Activated naive CD8-positive, alpha-beta T cell treated with anti-CD3 and anti-CD28 coated beads, Interleukin-2, amount 50 U/mL, for 24 hours (primary cell): ENCODE results near the gene WNT7B.
A peak's percentile ranks its signal among the peaks of the same experiment; 100 is the strongest.

Experiments
- ATAC-seq: fragments of 150-1000 bp; cut with Tn5 transposase; one replicate; pipeline ENCODE4 v1.10.0; 2021
- DNase-seq: peaks from one replicate; pipeline ENCODE4 v3.0.0; 2021
- H3K27ac Mint-ChIP-seq: one replicate; pipeline ENCODE4 v1.8.0; 2021; ENCODE audit warnings: mild to moderate bottlenecking, mixed read lengths
- H3K27me3 Mint-ChIP-seq: one replicate; pipeline ENCODE4 v1.8.0; 2021; ENCODE audit warnings: mixed read lengths
- H3K36me3 Mint-ChIP-seq: one replicate; pipeline ENCODE4 v1.8.0; 2021; ENCODE audit warnings: low read depth, mixed read lengths
- H3K4me1 Mint-ChIP-seq: one replicate; pipeline ENCODE4 v1.8.0; 2021; ENCODE audit warnings: mixed read lengths
- H3K4me3 Mint-ChIP-seq: one replicate; pipeline ENCODE4 v1.8.0; 2021; ENCODE audit warnings: mild to moderate bottlenecking, moderate library complexity, mixed read lengths
- H3K9me3 Mint-ChIP-seq: one replicate; pipeline ENCODE4 v1.8.0; 2021; ENCODE audit warnings: mixed read lengths

WNT7B gene

GRCh38 chr22:45972889-45973253 lies 4.1 kb downstream of the WNT7B start:
- ATAC-seq (no peak), DNase-seq (no peak)
- Mint-ChIP-seq H3K4me1 (peaks cover 9% of the 10 kb centered on the region), H3K9me3 (no peaks in the 10 kb centered on the region), H3K4me3 (no peak overlapping the region), H3K36me3 (no peaks in the 10 kb centered on the region), H3K27me3 (peaks cover 57% of the 10 kb centered on the region), H3K27ac (no peak overlapping the region)

DNA sequence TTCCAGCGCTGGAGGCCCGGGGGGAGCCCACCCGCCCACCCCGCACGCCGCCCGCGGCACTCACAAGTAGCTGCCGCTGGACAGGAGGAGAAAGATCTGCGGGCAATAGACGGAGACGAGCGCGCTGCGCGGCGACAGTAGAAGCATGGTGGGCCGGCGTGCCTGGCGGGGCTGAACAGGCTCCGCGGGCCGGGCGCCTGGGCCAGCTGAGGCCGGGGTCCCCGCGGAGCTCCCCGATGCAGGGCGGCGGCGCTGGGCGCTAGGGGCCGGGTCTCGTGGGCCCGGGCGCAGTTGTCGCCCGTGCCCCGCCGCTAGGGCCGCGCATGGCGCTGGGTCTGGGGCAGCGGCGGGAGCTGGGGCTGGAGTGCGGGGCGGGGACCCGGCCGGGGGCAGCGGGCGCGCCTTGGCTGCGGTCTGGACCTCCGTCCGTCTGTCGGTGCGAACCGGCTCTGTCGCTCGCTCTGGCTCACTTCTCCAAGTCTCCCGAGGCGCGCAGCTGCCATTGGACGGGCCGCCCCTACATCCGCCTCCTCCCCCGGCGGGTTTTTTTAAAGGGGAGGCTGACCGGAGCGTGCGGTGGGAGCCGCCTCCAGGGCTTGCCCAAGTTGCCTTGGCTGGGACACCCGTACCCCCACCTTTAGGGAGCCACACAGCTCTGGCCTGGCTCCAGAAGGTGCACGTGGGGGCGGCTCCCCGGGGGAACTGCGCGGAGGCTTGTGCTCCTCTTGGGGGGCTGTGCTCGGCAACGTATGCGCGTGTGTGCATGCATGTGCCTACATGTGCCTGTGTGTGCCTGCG lies 4.7 kb downstream of the WNT7B start:
- Mint-ChIP-seq H3K9me3 (no peaks in the 10 kb centered on the region), H3K27ac (no peak overlapping the region), H3K36me3 (no peaks in the 10 kb centered on the region), H3K4me1 (peaks cover 3% of the 10 kb centered on the region), H3K27me3 (peaks cover 51% of the 10 kb centered on the region), H3K4me3 (no peak overlapping the region)
- ATAC-seq (no peak), DNase-seq (no peak)

DNA sequence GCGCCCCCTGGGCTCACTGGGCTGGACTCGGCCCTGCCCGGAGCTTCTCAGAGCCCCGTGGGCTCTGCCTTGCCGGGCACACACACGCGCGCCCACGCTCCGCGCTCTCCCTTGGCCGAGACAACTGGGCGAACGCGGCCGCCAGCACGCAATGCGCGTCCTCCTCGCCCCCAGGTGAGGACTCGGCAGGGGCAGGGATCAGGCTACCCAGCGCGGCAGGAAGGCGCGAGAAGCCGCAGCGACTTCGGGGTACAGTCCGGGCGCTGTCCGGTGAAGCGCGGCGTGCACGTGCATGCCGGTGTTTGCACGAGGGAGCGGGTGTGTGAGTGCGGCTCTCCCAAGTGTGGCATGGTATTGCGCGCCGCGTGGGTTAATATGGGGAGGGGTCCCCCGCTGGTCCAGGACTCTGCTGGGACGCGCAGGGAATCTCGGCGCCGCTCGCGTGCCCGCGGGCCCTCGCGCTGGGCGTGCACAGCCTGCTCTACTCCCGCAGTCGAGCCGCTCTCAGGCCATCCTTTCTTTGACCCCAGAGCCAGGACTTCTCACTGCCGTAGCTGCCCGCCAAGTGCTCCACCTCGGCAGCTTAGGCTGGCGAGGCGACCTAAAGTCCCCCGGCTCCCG lies 5.4 kb downstream of the WNT7B start:
- ATAC-seq, result no peak
- Mint-ChIP-seq H3K27ac (no peak overlapping the region), H3K4me1 (peaks cover 3% of the 10 kb centered on the region)

DNA sequence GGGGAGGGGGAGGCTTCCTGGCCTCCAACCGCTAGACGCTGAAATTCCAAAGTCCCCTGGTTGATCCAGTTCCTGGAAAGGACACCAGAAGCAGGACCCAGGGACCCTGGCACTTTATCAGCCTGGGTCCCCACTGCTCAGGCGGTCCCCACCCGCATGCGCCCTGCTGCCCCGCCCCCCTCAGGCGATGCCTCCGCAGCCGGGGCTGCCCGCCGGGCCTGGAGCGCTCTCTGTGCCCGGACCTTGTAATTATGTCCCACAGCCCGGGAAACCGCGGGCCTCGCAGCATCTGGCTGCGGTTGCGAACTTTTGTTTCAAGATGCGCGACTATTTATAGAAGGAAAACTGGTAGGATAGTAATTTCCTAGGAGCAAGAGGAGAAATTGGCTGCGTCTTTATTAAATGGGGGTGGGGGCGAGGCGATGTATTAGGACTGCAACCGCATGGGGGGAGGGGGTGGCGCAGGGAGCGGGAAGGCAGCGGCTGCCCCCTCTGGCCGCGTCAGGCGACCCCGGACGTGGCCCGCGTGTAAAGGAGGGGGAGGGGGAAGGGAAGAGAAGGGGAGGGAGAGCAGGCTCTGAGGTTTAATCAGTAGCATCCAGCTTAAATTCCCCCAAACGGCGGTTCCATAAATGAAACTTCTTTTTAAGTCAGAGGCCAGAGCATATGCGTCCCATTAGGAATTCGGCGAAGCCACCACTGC lies 6.1 kb downstream of the WNT7B start:
- H3K27me3 Mint-ChIP-seq, result peaks cover 53% of the 10 kb centered on the region
- H3K27ac Mint-ChIP-seq, result no peak overlapping the region
- no peaks in the 10 kb centered on the region for H3K36me3 Mint-ChIP-seq
- ATAC-seq (no peak), DNase-seq (no peak)
- no peak overlapping the region for H3K4me3 Mint-ChIP-seq
- peaks cover 3% of the 10 kb centered on the region for H3K4me1 Mint-ChIP-seq
- H3K9me3 Mint-ChIP-seq, result no peaks in the 10 kb centered on the region

More for the DNA sequence above, 5.4 kb downstream of the WNT7B start:
- Mint-ChIP-seq H3K36me3 (no peaks in the 10 kb centered on the region), H3K27me3 (peaks cover 51% of the 10 kb centered on the region), H3K9me3 (no peaks in the 10 kb centered on the region), H3K4me3 (no peak overlapping the region)
- DNase-seq, result no peak

DNA sequence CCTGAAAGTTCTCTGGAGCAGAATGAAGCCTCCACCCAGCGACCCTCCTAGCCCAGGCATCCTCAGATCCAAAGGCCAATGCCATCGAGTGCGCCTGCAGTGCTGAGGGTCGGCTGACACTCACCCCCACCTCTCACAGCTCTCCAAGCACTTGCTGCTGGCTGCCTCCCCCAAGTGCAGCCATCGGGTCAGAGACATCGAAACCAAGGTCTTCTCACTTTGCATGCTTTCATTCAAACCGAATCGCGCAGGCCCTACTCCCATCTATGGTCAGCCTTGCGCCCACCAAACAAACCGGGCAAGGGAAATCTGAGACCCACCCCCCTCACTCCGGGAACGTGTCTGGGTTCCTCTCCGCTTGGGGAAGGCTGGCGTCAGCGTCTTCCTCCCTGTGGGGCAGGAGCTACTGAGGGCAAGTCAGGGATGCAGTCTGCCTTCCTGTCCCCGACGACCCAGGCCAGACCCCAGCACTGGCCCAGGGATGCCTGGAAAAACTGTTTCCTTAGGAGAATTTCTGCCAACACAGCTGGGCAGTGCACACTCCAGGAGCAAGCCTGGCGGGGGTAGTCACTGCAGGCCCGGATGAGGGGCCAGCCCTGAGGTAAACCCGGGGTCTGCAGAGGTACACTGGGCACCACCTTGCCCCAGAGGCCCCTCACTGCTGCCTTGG lies 7.0 kb downstream of the WNT7B start:
- Mint-ChIP-seq H3K36me3 (no peaks in the 10 kb centered on the region), H3K9me3 (no peaks in the 10 kb centered on the region), H3K27me3 (peaks cover 49% of the 10 kb centered on the region), H3K27ac (no peak overlapping the region), H3K4me3 (no peak overlapping the region), H3K4me1 (peaks cover 2% of the 10 kb centered on the region)
- no peak for ATAC-seq
- no peak for DNase-seq

DNA sequence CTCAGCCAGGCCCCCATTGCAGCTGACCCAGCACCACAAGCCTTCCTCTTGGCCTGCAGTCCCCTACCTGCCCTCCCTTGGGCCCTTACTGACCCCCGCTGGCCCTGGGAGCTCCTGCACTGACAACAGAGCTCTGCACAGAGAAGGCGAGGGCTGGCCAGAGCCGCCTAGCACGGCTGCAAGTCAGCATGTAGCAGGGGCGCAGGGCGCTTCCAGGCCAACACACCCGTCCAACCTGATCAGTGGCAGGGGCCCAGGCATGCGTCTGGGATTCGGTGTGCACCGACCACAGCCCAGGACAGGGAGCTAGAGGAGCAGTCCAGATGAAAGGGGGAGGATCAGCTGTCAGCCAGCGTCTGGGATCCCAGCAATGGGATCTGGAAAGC lies 7.6 kb downstream of the WNT7B start:
- ATAC-seq (no peak), DNase-seq (no peak)
- no peak overlapping the region for H3K27ac Mint-ChIP-seq
- no peaks in the 10 kb centered on the region for H3K9me3 Mint-ChIP-seq
- peaks cover 48% of the 10 kb centered on the region for H3K27me3 Mint-ChIP-seq
- no peaks in the 10 kb centered on the region for H3K4me1 Mint-ChIP-seq
- H3K36me3 Mint-ChIP-seq, result no peaks in the 10 kb centered on the region
- H3K4me3 Mint-ChIP-seq, result no peak overlapping the region

DNA sequence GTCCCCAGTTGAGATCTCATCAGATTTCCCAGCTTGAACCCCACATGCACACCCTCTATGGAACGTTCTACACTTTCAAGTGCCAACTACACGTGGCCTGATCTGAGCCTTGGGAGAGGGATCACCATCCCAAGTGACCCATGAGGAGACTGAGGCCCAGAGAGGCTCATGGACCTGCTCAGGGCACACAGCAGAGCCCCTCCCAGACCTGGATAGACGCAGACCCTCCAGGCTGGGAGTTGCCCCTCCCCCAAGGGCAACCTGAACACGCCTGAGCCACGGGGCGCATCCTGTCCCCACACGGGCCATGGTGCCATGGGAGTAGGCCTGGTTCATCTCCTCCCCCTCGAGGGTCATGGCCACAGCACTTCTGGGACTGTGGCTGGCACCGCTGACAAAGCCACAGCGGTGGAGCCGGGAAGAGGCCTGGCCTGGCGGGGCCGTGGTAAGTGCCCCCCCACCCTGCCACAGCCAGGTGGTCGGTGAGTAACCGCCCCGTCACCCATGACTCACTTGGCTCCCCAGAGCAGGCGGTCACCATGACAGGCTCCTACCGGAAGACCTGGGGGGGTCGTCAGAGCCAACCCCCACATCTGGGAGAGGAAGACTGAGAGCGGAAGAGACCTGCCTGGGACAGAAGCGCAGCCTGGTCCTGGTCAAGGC lies 8.1 kb downstream of the WNT7B start:
- DNase-seq, result no peak
- no peaks in the 10 kb centered on the region for H3K9me3 Mint-ChIP-seq

DNA sequence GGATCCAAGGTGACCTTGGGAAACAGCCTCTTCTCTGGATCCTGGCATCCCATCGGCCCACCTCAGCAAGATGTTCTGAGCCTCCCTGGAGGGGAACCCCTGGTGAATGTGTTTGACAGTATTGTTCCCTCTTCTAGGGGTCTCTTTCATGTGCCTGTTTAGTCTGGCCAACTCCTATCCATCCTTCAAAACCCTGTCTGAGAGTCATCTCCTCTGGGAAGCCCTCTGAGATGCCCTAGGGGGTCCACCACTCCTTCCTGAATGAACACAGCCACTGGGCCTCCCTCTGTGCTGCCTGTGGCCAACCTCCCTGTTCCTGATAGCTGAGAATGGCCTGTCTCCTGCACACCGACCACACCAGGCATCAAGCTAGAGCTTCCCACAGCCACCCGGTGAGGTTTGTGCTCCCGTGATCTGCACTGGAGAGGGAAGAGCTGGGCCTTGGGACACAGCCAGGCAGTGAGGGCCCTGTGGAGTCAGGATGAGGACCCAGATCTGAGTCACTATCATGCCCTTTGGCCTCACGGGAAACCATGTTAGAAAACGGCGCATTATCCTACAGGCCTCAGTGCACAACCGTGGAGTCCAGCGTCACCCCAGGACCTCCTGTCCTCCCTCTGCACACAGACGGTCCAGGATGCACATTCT lies 8.8 kb downstream of the WNT7B start:
- Mint-ChIP-seq H3K4me3 (no peak overlapping the region), H3K36me3 (no peaks in the 10 kb centered on the region), H3K9me3 (no peaks in the 10 kb centered on the region), H3K27ac (no peak overlapping the region), H3K27me3 (peaks cover 36% of the 10 kb centered on the region), H3K4me1 (no peaks in the 10 kb centered on the region)
- DNase-seq, result no peak
- ATAC-seq, result no peak

More for the DNA sequence above, 8.1 kb downstream of the WNT7B start:
- ATAC-seq, result peak; percentile 21
- no peaks in the 10 kb centered on the region for H3K4me1 Mint-ChIP-seq
- no peak overlapping the region for H3K4me3 Mint-ChIP-seq
- H3K27ac Mint-ChIP-seq, result no peak overlapping the region
- no peaks in the 10 kb centered on the region for H3K36me3 Mint-ChIP-seq
- peaks cover 43% of the 10 kb centered on the region for H3K27me3 Mint-ChIP-seq

- Mint-ChIP-seq H3K27ac (no peak overlapping the region), H3K36me3 (no peaks in the 10 kb centered on the region), H3K4me1 (no peaks in the 10 kb centered on the region), H3K27me3 (peaks cover 34% of the 10 kb centered on the region), H3K9me3 (no peaks in the 10 kb centered on the region), H3K4me3 (no peak overlapping the region)
- ATAC-seq, result no peak
- DNase-seq, result no peak
Measured at GRCh38 chr22:45966895-45967365, 10.0 kb downstream of the WNT7B start.

DNA sequence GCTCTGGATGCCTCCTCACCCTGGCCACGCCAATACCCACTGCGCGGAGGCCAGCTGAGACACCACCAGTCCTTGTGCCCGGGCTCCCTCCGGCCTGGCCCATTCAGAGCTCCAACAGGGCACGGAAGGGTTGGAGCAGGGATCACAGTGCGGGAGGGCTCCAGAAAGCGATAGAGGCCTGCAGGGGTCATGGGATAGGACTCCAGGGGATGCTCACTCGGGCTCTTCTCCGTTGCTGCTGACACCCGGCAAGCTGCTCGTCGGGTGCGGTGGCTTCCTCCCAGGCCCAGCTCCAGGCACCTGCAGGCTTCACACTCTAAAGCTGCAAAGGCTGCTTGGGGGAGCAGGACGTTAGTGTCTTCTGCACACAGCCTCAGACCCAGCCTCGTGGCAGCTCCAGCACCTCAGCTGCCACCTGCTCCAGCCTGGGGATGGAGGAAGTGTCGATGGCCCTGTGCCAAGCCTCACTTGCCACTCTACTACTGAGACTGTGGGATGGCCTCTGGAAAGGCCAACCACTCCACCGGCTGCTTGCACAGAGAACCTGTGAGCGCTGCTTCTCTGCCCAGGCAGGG lies 10.6 kb downstream of the WNT7B start:
- no peaks in the 10 kb centered on the region for H3K36me3 Mint-ChIP-seq
- no peaks in the 10 kb centered on the region for H3K4me1 Mint-ChIP-seq
- no peak overlapping the region for H3K4me3 Mint-ChIP-seq
- no peak for DNase-seq
- peaks cover 34% of the 10 kb centered on the region for H3K27me3 Mint-ChIP-seq
- H3K27ac Mint-ChIP-seq, result no peak overlapping the region
- no peak for ATAC-seq
- no peaks in the 10 kb centered on the region for H3K9me3 Mint-ChIP-seq

GRCh38 chr22:45965563-45965962 lies 11.4 kb downstream of the WNT7B start:
- DNase-seq (no peak), ATAC-seq (no peak)
- no peaks in the 10 kb centered on the region for H3K4me1 Mint-ChIP-seq
- H3K27ac Mint-ChIP-seq, result no peak overlapping the region
- H3K27me3 Mint-ChIP-seq, result peaks cover 31% of the 10 kb centered on the region
- no peaks in the 10 kb centered on the region for H3K9me3 Mint-ChIP-seq
- H3K36me3 Mint-ChIP-seq, result no peaks in the 10 kb centered on the region
- H3K4me3 Mint-ChIP-seq, result no peak overlapping the region

GRCh38 chr22:45964926-45965527 lies 11.9 kb downstream of the WNT7B start:
- DNase-seq (no peak), ATAC-seq (no peak)
- Mint-ChIP-seq H3K36me3 (no peaks in the 10 kb centered on the region), H3K27me3 (peaks cover 27% of the 10 kb centered on the region), H3K4me3 (no peak overlapping the region), H3K27ac (no peak overlapping the region), H3K9me3 (no peaks in the 10 kb centered on the region), H3K4me1 (no peaks in the 10 kb centered on the region)

DNA sequence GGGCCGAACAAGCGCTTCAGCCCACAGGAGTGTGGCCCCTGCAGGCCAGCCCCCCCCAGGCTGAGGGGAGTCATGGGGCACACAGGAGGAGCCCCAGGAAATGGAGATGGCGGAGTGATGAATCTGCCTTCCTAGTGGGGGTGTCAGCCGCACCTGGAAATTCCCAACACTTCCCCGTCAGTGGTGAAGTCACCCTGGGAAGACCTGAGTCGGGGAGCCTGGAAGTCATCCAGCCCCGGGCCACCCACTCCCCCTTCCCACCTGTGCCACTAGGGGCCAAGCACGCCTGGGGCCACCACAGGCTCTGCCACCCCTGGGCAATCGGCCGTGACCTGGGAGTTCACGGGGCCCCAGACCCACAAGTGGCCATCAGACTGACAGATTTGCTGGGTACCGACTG lies 12.6 kb downstream of the WNT7B start:
- H3K4me3 Mint-ChIP-seq, result no peak overlapping the region
- peaks cover 21% of the 10 kb centered on the region for H3K27me3 Mint-ChIP-seq
- ATAC-seq, result no peak
- H3K9me3 Mint-ChIP-seq, result no peaks in the 10 kb centered on the region
- H3K36me3 Mint-ChIP-seq, result no peaks in the 10 kb centered on the region
- H3K4me1 Mint-ChIP-seq, result no peaks in the 10 kb centered on the region
- no peak for DNase-seq
- H3K27ac Mint-ChIP-seq, result no peak overlapping the region
